PC-9 (cell line): ENCODE results near the gene BTBD3. TPM values are rescaled to one million over a fixed set of nuclear protein-coding genes. Genes with fewer than 3 reads are reported as not detected.

ENCODE experiments used
- BruUV-seq: library from RNA; stranded (reverse); fragments of 400-500 nt; replicated peaks from 2 replicates; lab custom pipeline; 2021; lab: Mats Ljungman, UMichigan
- CTCF ChIA-PET: fragments of 300-600 bp; sonication (Branson Sonifier 250); formaldehyde crosslinking; loops from one replicate; lab custom pipeline; 2022; ENCODE audit warnings: antibody characterized with exemption; lab: Charles Lee
- POLR2A ChIA-PET: fragments of 300-600 bp; sonication (Branson Sonifier 250); formaldehyde crosslinking; loops from one replicate; lab custom pipeline; 2022; ENCODE audit warnings: antibody characterized with exemption; ENCODE audit not compliant: unreplicated experiment; lab: Charles Lee
- DNase-seq, 2 experiments: peaks; one replicate each; pipeline versions ENCODE4 v3.0.0 to v3.0.0-alpha.2; 2015 to 2022; ENCODE audit warnings: mixed read lengths in 1 of 2
- H2AFZ ChIP-seq: fragments of 200-600 bp; sonication (generic); 2 replicates; pipeline ENCODE4 v1.8.1; 2017; ENCODE audit warnings: antibody characterized with exemption
- H3F3A ChIP-seq: fragments of 200-600 bp; sonication (generic); 2 replicates; pipeline ENCODE4 v1.8.1; 2017; ENCODE audit warnings: antibody characterized with exemption, mild to moderate bottlenecking, low read depth; ENCODE audit not compliant: insufficient read depth
- H3K27ac ChIP-seq: fragments of 200-600 bp; sonication (generic); 2 replicates; pipeline ENCODE4 v1.6.1; 2016; ENCODE audit warnings: mixed run types
- H3K27me3 ChIP-seq: fragments of 200-600 bp; sonication (generic); 2 replicates; pipeline ENCODE4 v1.6.1; 2016; ENCODE audit warnings: low read depth, mixed run types; ENCODE audit not compliant: insufficient read depth
- H3K36me3 ChIP-seq: fragments of 200-600 bp; sonication (generic); 2 replicates; pipeline ENCODE4 v1.6.1; 2016; ENCODE audit warnings: low read depth, mixed run types
- H3K4me1 ChIP-seq: fragments of 200-600 bp; sonication (generic); replicated peaks from 2 replicates; pipeline ENCODE4 v1.6.1; 2016; ENCODE audit warnings: mixed run types; ENCODE audit not compliant: insufficient read depth
- H3K4me2 ChIP-seq: fragments of 200-600 bp; sonication (generic); 2 replicates; pipeline ENCODE4 v1.6.1; 2017; ENCODE audit warnings: mixed run types
- H3K4me3 ChIP-seq: fragments of 200-600 bp; sonication (generic); 2 replicates; pipeline ENCODE4 v1.6.1; 2016; ENCODE audit warnings: mixed run types
- H3K79me2 ChIP-seq: fragments of 200-600 bp; sonication (generic); 2 replicates; pipeline ENCODE4 v1.6.1; 2017; ENCODE audit warnings: low read depth, mixed run types
- H3K9me2 ChIP-seq: fragments of 200-600 bp; sonication (generic); 2 replicates; pipeline ENCODE4 v1.8.1; 2017; ENCODE audit warnings: mild to moderate bottlenecking; ENCODE audit not compliant: insufficient read depth
- H3K9me3 ChIP-seq: fragments of 200-600 bp; sonication (generic); 2 replicates; pipeline ENCODE4 v1.8.1; 2016; ENCODE audit warnings: low read depth; ENCODE audit not compliant: insufficient read depth
- H4K20me1 ChIP-seq: fragments of 200-600 bp; sonication (generic); 2 replicates; pipeline ENCODE4 v1.8.1; 2017; ENCODE audit not compliant: insufficient read depth
- EZH2 ChIP-seq: fragments of 200-600 bp; sonication (generic); IDR thresholded peaks from 2 replicates; pipeline ENCODE4 v1.8.0; 2017; ENCODE audit warnings: antibody characterized with exemption, low read depth
- intact Hi-C: fragments of 100-400 bp; cut with micrococcal nuclease; formaldehyde crosslinking; loops from one replicate; pipeline ENCODE4 v1.10.0; 2022; ENCODE audit not compliant: unreplicated experiment
- total RNA-seq: library from RNA; stranded (reverse); gene quantifications from 2 replicates; pipeline ENCODE4 v1.2.3, GENCODE V29; 2021
- TF ChIP-seq, protein P1 (sequence below): fragments of 200-600 bp; sonication (generic); conservative IDR thresholded peaks from 2 replicates; pipeline ENCODE4 v1.6.1; 2017; ENCODE audit warnings: mixed run types, antibody characterized with exemption, mild to moderate bottlenecking, moderate library complexity

Gene BTBD3
- total RNA-seq, 1 experiment from 2014 or later = 17.6 TPM

DNA sequence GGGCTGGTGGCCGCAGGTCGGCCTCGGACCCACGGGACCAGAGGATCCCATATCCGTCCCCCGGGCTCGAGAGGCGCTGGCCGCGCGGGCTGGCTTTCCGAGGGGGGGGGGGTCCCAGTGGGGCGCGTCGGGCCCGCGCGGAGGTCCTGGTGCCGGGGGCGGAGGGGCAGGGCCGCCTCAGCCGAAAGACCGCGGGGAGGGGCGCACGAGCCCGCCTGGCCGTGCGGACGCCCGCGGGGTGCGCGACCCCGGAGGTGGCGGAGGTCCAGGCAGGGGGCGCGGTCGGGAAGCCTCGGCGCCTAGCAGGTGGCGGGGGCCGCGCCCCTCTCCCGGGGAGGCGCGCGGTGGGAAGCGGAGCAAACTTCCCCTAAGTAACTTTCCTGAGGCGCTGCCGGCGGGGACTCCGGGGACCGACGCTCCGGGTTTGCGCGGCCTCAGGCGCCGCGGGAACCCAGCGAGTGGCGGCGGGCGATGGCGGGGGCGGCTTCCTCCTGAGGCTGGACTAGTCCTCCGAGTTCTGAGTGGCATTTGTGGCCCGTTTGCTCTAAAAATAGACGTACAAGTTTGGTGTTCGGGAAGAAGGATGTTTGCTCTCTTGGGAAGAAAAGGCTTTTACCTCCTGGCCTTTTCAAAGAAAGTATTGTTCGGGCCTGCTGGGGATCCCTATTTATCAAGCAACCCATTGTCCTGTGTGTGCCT is 26.5 kb upstream of the BTBD3 start:
- ChIA-PET CTCF (no interaction called here), POLR2A (no interaction called here)
- Histone ChIP-seq H3K9me3 (no peaks in the 10 kb centered on the region), H3F3A (peaks cover 9% of the 10 kb centered on the region; the same call in 1 of the 2 replicates), H3K36me3 (no peaks in the 10 kb centered on the region), H3K27me3 (no peaks in the 10 kb centered on the region), H3K9me2 (no peaks in the 10 kb centered on the region; the same call in 1 of the 2 replicates), H3K27ac (peak overlapping the region; percentile 49), H3K4me3 (peak overlapping the region; percentile 91), H4K20me1 (peaks cover 6% of the 10 kb centered on the region; the same call in 1 of the 2 replicates), H2AFZ (peak overlapping the region; percentile 79), H3K79me2 (peaks cover 50% of the 10 kb centered on the region), H3K4me2 (peak overlapping the region; percentile 100), H3K4me1 (peaks cover 17% of the 10 kb centered on the region)
- BruUV-seq = no TSS peak
- intact Hi-C loops = loop anchor here (1.0 to 10.0 kb wide), 3 partner anchors 175 to 1456 kb away; partner anchors contain the start of genes MKKS and SLX4IP
- peak in 1 of 2 experiments; percentile 66 for DNase-seq
- TF ChIP-seq EZH2 = no peak
- TF ChIP-seq, protein P1, sequence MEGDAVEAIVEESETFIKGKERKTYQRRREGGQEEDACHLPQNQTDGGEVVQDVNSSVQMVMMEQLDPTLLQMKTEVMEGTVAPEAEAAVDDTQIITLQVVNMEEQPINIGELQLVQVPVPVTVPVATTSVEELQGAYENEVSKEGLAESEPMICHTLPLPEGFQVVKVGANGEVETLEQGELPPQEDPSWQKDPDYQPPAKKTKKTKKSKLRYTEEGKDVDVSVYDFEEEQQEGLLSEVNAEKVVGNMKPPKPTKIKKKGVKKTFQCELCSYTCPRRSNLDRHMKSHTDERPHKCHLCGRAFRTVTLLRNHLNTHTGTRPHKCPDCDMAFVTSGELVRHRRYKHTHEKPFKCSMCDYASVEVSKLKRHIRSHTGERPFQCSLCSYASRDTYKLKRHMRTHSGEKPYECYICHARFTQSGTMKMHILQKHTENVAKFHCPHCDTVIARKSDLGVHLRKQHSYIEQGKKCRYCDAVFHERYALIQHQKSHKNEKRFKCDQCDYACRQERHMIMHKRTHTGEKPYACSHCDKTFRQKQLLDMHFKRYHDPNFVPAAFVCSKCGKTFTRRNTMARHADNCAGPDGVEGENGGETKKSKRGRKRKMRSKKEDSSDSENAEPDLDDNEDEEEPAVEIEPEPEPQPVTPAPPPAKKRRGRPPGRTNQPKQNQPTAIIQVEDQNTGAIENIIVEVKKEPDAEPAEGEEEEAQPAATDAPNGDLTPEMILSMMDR = no peak

GRCh38 chr20:11891776-11892545 is 25.7 kb upstream of the BTBD3 start:
- H3K4me2 ChIP-seq = peak overlapping the region; percentile 100
- H3K36me3 ChIP-seq = no peaks in the 10 kb centered on the region
- intact Hi-C loops = loop anchor here (1.0 to 10.0 kb wide), 4 partner anchors 93 to 1457 kb away; partner anchors contain the start of genes MKKS and SLX4IP
- peak; percentile 64 to 71 for DNase-seq
- peak overlapping the region; percentile 79 for H2AFZ ChIP-seq
- H3K9me3 ChIP-seq = no peaks in the 10 kb centered on the region
- ChIA-PET CTCF (no interaction called here), POLR2A (no interaction called here)
- H3K27me3 ChIP-seq = no peaks in the 10 kb centered on the region
- peaks cover 6% of the 10 kb centered on the region; the same call in 1 of the 2 replicates for H4K20me1 ChIP-seq
- TSS peak; percentile 54 for BruUV-seq
- no peak for TF ChIP-seq EZH2
- TF ChIP-seq, protein P1 = no peak
- H3K79me2 ChIP-seq = peaks cover 57% of the 10 kb centered on the region
- peaks cover 17% of the 10 kb centered on the region for H3K4me1 ChIP-seq
- H3K9me2 ChIP-seq = no peaks in the 10 kb centered on the region; the same call in 1 of the 2 replicates
- peaks cover 9% of the 10 kb centered on the region; the same call in 1 of the 2 replicates for H3F3A ChIP-seq
- H3K27ac ChIP-seq = peak overlapping the region; percentile 49
- H3K4me3 ChIP-seq = peak overlapping the region; percentile 91

DNA sequence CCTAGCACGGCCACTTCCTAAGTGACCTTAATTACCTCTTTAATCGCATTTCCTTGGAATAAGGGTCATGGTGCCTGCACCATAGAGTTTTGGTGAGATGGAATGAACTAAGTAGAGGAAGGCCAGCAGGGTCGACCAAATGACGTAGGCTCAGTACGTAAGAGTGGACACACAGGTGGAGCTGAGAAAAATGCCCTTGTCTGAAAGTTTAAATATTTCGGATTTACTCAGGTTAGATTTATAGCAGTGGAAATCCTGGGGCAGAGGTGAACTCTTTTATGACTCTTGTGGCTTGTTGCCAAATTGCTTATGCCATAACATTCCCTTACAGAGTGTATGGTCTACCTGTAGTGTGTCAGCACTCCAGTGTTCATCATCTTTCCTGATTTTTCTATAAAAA is 23.6 kb upstream of the BTBD3 start:
- no peak for DNase-seq
- TF ChIP-seq, protein P1 = no peak
- TF ChIP-seq EZH2 = no peak
- Histone ChIP-seq H3K9me2 (no peaks in the 10 kb centered on the region; the same call in 1 of the 2 replicates), H3K27me3 (no peaks in the 10 kb centered on the region), H3F3A (peaks cover 9% of the 10 kb centered on the region; the same call in 1 of the 2 replicates), H3K4me2 (no peak overlapping the region), H3K27ac (no peak overlapping the region), H4K20me1 (peaks cover 6% of the 10 kb centered on the region; the same call in 1 of the 2 replicates), H3K4me3 (no peak overlapping the region), H3K79me2 (peaks cover 76% of the 10 kb centered on the region), H3K4me1 (peaks cover 17% of the 10 kb centered on the region), H3K9me3 (no peaks in the 10 kb centered on the region), H2AFZ (no peak overlapping the region), H3K36me3 (no peaks in the 10 kb centered on the region)
- intact Hi-C loops = loop anchor here (5.0 to 10.0 kb wide), 2 partner anchors 1278 to 1459 kb away; partner anchors contain the start of genes MKKS and SLX4IP
- POLR2A ChIA-PET = no interaction called here
- no TSS peak for BruUV-seq
- CTCF ChIA-PET = no interaction called here
